A673 (cell line): ENCODE measurements around the gene ATP8B4.

ENCODE experiments used
- EZH2 ChIP-seq: fragments of 200-600 bp; sonication (generic); IDR thresholded peaks from 2 replicates; pipeline ENCODE4 v1.6.1; 2017; ENCODE audit warnings: borderline replicate concordance, low read depth, mild to moderate bottlenecking, mixed read lengths, antibody characterized with exemption, low read length; ENCODE audit not compliant: poor library complexity, severe bottlenecking
- TF ChIP-seq, protein P1 (sequence below): fragments of 300-800, 200-600 bp; sonication (generic); conservative IDR thresholded peaks from 2 replicates; pipeline ENCODE4 v1.5.1; 2017; ENCODE audit warnings: low read depth, mild to moderate bottlenecking, antibody characterized with exemption, low read length, moderate library complexity, mixed read lengths

DNA sequence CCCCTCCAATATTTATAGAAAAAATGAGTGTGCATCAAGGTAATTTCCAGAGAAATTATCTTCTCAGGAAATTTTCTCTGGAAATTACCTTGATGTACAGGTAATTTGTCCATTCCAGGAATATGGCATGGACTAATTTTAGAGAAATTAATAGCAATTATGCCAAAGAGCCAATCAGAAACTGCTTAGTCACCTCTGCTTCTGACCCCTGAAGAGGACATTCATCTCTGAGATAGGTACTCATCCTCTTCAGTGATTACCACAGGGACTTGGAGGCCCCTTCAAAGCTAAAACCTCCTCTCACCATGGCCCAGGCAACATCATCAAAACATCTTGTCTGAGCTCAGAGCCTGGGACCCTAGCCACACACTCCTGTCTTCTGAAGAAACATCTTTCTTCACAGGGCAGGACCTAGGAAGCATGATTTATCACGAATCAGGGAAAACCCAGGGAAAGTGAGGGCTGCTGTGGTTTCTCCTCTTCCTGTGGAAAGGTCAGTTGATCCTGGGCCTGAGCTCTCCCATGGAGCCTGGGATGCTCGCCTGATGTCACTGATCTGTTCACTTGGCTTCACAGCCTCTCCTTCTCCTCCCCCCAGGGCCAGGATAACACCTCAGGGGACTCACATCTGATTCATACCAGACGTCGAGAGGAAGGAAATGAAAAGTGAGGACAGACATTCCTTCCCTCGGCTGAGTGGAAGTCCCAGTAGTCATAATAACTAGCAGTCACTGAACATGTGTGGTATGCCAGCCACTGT, 287.6 kb downstream of the ATP8B4 start:
- TF ChIP-seq, protein P1, sequence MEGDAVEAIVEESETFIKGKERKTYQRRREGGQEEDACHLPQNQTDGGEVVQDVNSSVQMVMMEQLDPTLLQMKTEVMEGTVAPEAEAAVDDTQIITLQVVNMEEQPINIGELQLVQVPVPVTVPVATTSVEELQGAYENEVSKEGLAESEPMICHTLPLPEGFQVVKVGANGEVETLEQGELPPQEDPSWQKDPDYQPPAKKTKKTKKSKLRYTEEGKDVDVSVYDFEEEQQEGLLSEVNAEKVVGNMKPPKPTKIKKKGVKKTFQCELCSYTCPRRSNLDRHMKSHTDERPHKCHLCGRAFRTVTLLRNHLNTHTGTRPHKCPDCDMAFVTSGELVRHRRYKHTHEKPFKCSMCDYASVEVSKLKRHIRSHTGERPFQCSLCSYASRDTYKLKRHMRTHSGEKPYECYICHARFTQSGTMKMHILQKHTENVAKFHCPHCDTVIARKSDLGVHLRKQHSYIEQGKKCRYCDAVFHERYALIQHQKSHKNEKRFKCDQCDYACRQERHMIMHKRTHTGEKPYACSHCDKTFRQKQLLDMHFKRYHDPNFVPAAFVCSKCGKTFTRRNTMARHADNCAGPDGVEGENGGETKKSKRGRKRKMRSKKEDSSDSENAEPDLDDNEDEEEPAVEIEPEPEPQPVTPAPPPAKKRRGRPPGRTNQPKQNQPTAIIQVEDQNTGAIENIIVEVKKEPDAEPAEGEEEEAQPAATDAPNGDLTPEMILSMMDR = no peak
- TF ChIP-seq EZH2 = no peak
